ENCODE measurements around the gene VMO1. TPM values are rescaled to one million over a fixed set of nuclear protein-coding genes. Genes with fewer than 3 reads are reported as not detected.

VMO1 gene
- total RNA-seq, 1 donor from 2014 or later: not detected

DNA sequence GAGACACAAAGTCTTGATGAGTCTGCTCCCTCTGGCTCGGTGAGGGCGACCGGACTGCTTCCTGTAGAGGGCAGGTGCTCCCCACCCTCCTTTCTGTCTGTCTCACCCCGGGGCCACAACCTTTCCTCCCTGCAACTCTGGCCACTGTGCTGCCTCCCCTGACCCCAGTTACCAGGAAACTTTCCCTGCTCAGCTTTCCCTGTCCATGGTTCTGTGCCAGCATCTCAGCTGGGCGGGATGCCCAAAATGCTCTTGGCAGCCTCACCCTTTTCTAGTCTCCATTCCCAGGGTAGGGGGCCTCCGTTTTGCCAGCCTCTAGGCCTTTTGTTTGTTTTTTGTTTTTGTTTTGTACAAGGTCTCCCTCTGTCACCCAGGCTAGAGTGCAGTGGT, 22.2 kb upstream of the VMO1 start:
- DNase-seq (ENCODE audit: low read depth): no peak
- TF ChIP-seq, protein P1, sequence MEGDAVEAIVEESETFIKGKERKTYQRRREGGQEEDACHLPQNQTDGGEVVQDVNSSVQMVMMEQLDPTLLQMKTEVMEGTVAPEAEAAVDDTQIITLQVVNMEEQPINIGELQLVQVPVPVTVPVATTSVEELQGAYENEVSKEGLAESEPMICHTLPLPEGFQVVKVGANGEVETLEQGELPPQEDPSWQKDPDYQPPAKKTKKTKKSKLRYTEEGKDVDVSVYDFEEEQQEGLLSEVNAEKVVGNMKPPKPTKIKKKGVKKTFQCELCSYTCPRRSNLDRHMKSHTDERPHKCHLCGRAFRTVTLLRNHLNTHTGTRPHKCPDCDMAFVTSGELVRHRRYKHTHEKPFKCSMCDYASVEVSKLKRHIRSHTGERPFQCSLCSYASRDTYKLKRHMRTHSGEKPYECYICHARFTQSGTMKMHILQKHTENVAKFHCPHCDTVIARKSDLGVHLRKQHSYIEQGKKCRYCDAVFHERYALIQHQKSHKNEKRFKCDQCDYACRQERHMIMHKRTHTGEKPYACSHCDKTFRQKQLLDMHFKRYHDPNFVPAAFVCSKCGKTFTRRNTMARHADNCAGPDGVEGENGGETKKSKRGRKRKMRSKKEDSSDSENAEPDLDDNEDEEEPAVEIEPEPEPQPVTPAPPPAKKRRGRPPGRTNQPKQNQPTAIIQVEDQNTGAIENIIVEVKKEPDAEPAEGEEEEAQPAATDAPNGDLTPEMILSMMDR (conservative IDR thresholded peaks at IDR 0.05; ENCODE audit: low read depth, low read length): no peak
- H3K4me3 ChIP-seq (ENCODE audit: low read depth, low read length): no peak overlapping the region

DNA sequence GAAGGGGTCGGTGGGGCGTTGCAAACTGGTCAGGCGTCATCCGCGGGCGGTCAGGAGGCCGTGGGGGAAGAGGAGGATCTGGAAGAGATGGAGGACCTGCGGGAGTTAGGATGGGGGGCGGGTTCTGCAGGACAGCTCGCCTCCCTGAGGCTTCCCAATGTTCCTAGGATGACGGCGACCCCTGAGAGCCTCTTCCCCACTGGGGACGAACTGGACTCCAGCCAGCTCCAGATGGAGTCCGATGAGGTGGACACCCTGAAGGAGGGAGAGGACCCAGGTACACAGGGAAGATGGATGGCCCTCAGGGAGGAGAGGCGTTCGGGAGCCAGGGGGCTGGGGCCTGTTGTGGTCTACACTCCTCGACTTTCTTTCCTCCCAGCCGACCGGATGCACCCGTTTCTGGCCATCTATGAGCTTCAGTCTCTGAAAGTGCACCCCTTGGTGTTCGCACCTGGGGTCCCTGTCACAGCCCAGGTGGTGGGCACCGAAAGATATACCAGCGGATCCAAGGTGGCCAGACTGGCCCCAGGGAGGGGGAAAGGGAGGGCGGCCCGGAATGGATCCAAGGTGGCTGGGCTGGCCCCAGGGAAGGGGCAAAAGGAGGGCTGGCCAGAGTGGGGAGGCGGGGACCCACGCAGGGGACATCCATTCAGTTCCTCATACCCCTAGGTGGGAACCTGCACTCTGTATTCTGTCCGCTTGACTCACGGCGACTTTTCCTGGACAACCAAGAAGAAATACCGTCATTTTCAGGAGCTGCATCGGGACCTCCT, 21.6 kb upstream of the VMO1 start:
- TF ChIP-seq, protein P1 (conservative IDR thresholded peaks at IDR 0.05; ENCODE audit: low read depth, low read length): no peak
- no peak for DNase-seq (ENCODE audit: low read depth)
- peak overlapping the region; percentile 85 for H3K4me3 ChIP-seq (ENCODE audit: low read depth, low read length)

DNA sequence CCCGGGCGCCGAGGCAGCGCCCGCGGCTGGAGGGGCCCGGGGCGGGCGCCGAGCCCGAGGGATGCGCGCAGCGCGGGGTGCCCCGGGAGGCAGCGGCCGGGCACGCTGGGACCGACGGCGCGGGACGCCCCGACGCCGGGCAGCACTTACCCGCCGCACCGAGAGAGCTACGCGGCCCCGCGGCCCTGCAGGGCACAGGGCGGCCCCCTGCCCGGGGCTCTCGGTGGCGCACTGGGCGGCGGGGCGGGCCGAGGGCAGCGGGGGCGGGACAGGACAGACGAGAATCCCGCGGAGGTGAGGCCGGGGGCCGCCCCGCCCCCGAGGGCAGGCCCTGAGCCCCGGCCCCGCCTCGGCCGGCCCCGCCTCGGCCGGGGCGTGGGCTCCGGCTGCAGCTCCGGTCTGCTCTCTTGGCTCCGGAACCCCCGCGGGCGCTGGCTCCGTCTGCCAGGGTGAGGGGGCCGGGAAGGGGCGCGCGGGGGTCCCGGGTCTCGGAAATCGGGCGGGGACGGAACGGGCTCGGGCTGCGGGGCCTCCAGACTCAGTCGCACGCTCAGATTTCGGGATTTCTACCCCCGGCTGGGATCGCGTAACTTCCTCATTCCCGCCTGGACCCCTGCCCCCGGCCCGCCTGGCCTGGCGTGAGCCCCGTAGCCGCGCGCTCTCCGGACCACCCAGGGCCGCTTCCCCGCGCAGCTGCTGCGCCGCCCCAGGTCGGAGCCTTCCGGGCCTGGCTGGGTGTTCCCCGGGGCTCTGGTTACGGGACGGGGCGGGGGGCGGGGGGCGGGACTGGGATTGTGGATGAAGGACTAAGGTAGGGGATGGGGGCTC, 20.8 kb upstream of the VMO1 start, which contains the start of gene PLD2:
Gene PLD2 (plus strand): TSS at position 376 of the 828 bp plus-strand sequence. CDS start 621 bp downstream, outside the sequence.
- no peak for DNase-seq (ENCODE audit: low read depth)

DNA sequence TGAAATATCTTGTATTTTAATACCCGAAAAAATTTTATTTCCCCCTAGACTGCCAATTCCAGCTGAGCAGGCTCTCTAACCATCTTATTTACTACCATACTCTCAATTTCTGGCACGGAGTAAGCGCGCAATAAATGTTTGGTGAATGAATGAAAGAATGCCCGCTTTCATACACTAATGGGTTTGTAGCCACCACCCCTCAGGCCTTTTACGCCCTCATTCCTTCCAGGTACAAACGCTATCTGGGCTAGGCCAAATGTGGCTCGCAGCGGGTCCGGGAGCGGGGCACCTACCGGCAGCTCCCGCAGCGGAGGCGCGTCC, 20.3 kb upstream of the VMO1 start:
- TF ChIP-seq, protein P1 (conservative IDR thresholded peaks at IDR 0.05; ENCODE audit: low read depth, low read length): no peak
- no peak for DNase-seq (ENCODE audit: low read depth)
- H3K4me3 ChIP-seq (ENCODE audit: low read depth, low read length): peak overlapping the region; percentile 85

More for the DNA sequence above, 20.8 kb upstream of the VMO1 start, which contains the start of gene PLD2:
- TF ChIP-seq, protein P1 (conservative IDR thresholded peaks at IDR 0.05; ENCODE audit: low read depth, low read length): no peak
- H3K4me3 ChIP-seq (ENCODE audit: low read depth, low read length): peak within 1 kb of the TSS; percentile 85

DNA sequence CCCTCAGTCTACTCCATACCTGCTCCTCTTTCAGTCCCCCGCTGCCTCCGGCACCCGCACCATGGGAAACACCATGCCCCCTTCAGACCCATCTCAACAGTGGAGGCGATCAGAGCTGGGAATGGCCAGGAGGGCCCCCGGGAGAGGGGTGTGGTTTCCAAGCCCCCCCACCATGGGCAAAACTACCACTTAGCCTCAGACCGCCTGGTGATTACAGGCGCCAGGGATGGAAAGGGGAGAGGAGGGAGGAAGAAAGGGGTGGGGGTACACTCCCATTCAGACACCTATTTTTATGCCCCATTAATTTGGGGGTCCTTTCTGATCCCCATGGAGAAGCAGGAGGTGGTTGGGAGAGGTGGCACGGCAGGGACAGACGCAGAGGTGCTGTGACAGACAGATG, 16.1 kb upstream of the VMO1 start, which contains the start of gene C17orf114:
Gene C17orf114 (minus strand): TSS at position 101 of the 400 bp plus-strand sequence.
- TF ChIP-seq, protein P1 (conservative IDR thresholded peaks at IDR 0.05; ENCODE audit: low read depth, low read length): no peak
- DNase-seq (ENCODE audit: low read depth): no peak
- no peak within 1 kb of the TSS for H3K4me3 ChIP-seq (ENCODE audit: low read depth, low read length)

DNA sequence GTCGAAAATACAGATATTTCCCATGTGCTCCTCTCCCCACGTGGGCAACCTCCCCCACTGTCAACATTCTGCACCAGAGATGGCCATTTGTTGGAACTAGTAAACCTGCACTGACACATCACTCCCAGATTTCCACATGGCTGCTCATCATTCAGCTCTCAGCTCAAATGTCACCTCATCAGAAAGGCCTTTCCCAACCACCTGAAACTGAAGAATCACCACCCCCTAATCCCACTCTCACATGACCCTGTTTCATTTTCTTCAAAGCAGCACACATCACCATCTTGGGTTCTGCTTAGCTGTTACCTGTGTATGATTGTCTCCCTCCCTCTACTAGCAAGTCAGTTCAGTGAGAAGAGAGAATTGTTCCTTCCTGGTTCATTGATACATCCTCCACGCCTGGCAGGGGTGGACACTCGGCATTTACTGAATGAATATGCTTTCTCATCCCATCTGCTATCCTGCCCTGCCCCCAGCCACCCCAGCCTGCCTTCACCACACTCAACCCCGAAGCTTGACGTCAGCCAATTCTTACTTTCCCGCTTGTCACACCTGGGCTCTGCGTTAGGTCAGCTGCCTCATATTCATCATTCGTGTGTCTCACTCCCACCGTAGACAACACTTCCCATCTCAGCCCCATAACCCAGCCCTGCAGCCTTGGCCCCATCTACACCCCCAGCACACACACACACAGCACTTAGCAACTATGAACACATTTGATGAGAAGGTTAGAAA, 14.5 kb upstream of the VMO1 start:
- DNase-seq (ENCODE audit: low read depth): no peak
- no peak overlapping the region for H3K4me3 ChIP-seq (ENCODE audit: low read depth, low read length)
- TF ChIP-seq, protein P1 (conservative IDR thresholded peaks at IDR 0.05; ENCODE audit: low read depth, low read length): no peak

Data from epithelial cell of proximal tubule (primary cell).